Stimulated activated naive CD8-positive, alpha-beta T cell treated with anti-CD3 and anti-CD28 coated beads, Interleukin-15, Interleukin-2, amounts not matched to agents 100 U/mL and 50 U/mL, for 24 hours (primary cell): ENCODE results near the gene EPS8L3.
"Not testable (repeated sequence)": the region's sequence is repeated elsewhere in the genome, so short reads cannot be mapped to it uniquely, and the experiment has no call there.

Source experiments
- ATAC-seq: fragments of 150-1000 bp; cut with Tn5 transposase; one replicate; pipeline ENCODE4 v1.10.0; 2021
- DNase-seq: peaks from one replicate; pipeline ENCODE4 v3.0.0; 2021

The EPS8L3 gene

GRCh38 chr1:109733236-109733870 is 30.4 kb downstream of the EPS8L3 start:
- DNase-seq, result no peak
- ATAC-seq, result no peak

DNA sequence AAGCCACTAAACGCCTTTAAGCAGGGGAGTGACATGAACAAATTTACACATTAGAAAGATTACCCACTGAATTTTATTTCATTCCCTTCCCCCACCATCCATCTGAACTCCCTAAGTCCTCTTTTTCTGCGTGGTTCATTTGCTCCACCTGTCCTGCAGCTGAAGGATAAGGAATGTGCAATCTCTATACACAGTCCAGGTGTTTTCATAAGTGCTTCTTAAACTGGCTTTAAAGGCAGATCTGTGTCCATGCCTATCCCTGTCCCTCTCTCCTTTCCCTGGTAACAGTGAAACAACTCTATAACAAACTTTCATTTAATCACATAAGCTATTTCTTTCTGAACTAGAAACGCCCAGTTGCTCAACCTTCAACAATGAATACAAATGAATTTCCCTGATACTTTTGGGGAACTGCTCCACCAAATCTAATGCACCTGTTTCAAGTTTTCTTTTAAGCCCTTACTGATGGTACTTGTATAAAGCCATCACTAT is 31.3 kb downstream of the EPS8L3 start:
- ATAC-seq, result no peak
- DNase-seq, result no peak

- ATAC-seq (no peak), DNase-seq (no peak)
These were observed 33.1 kb downstream of the EPS8L3 start for GRCh38 chr1:109730666-109731065.

- ATAC-seq (no peak), DNase-seq (no peak)
These were observed 34.9 kb downstream of the EPS8L3 start for GRCh38 chr1:109728870-109729269.

- DNase-seq, result no peak
- ATAC-seq, result no peak
These were observed 36.9 kb downstream of the EPS8L3 start for GRCh38 chr1:109726728-109727373.

DNA sequence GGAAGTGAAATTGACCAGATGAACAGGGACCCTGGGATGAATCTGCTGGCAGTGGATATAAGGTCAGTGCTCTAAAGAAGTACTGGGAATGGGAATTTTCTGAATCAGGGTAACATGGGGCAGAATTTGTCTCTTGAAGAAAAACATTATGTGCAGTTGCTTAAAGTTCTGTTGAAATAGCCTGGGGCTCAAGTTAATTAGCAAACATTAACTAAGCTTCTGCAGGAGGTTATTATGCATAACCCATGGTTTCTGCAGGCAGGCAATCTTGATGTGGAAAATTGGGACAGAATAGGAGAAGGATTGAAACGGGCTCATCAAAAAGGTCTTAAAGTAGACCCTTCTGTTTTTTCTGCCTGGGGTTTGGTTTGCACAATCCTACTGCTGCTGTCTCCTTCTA is 37.7 kb downstream of the EPS8L3 start:
- DNase-seq (no peak), ATAC-seq (no peak)

GRCh38 chr1:109725510-109725909 is 38.2 kb downstream of the EPS8L3 start:
- ATAC-seq (no peak), DNase-seq (no peak)

DNA sequence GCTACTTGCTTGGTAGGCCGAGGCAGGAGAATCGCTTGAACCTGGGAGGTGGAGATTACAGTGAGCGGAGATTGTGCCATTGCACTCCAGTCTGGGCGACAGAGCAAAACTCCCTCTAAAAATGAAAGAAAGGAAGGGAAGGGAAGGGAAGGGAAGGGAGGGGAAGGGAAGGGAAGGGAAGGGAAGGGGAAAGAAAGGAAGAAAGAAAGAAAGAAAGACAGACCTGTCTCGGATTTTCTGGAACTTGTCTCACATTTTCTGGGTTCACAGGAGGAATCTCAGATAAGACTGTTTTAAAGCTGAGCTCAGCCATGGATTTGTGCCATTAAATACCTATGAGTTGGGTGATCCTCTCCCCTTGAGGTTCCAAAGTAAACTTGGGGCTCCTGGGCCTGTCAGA is 38.8 kb downstream of the EPS8L3 start:
- ATAC-seq, result no peak

DNA sequence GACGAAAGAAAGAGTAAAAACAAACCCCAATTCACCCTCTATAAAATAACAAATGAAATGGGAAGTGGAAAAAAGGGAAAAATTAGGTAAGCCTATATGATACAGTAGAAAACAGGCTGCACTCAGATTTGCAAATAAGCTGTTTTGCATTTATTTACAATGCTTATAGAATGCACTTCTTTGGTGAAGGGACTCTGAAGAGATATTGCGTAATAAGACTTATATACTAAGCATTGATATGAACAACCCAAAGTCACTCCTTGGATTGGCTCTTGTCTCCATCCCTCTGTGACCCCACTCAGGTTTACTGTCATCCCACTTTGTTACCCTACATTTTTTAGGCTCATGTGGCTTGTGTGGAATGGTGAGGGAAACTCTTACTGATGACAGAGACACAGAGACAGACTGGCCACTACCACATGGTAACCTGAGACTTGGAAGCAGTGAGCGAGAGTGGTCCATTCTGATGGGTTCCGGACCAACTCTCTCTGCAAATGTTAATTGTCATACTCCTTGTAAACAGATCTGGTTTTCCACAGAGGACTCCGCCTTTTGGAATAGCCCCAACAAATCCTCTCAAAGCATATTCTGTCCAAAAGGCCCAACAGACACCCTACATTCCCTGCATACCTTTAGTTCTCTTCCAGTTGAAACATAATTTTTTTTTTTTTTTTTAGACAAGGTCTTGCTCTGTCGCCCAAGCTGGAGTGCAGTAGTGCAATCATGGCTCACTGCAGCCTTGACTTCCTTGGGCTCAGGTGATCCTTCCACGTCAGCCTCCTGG is 40.6 kb downstream of the EPS8L3 start:
- DNase-seq, result no peak
- ATAC-seq, result no peak

More for the DNA sequence above, 38.8 kb downstream of the EPS8L3 start:
- no peak for DNase-seq

DNA sequence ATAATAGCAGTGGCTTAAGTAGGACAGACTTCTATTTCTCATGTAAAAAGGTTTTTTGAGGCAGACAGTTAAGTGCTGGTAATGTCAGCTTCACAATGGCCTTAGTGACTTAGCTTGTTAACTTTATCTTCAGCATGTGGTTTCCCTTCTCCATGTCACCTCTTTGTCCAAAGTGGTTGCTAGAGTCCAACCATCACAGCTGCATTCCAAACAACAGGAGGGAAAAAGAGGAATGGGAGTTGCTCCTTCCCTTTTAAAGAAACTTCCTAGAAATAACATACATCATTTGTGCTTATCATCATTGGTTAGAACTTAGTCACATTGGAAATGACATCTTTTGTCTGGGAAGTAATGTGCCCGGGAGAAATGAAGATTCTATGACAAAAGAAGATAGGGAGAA is 41.8 kb downstream of the EPS8L3 start:
- ATAC-seq, result no peak
- DNase-seq, result no peak

DNA sequence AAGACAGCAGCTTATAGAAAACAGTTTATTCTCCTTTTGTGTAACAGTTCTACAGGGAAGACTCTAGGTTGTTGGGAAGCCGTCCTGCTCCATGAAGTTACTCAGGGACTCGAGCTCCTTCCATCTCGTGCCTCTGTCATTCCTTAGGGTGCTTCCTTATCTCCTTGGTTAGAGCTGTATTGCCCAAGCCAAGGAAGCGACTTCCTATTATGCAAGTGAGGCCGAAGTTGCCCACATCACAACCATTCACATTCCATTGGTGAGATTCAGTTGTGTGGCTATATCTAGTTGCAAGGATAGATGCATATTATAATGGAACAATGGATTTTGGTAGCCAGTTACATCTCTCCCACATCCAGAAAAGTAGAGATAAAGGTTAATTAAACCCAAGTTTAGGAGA is 42.7 kb downstream of the EPS8L3 start:
- ATAC-seq (no peak), DNase-seq (no peak)

DNA sequence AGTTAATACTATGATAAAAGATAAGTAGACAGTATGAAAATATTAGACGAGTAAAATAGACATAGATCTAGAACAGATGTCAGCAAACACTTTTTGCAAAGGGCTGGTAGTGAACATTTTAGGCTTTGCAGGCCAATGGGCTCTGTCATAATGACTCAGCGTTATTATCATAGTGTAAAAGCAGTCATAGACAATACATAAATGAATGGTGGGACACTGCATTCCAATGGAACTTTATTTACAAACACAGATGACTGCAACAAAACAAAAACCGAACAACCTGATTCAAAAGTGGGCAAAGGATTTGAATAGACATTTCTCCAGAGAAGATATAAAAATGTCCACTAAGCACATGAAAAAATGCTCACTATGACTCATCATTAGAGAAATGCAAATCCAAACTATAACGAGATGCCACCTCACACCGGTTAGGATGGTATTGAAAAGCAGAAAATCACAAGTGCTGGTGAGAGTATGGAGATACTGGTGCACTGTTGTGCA is 44.3 kb downstream of the EPS8L3 start:
- ATAC-seq (no peak), DNase-seq (no peak)

DNA sequence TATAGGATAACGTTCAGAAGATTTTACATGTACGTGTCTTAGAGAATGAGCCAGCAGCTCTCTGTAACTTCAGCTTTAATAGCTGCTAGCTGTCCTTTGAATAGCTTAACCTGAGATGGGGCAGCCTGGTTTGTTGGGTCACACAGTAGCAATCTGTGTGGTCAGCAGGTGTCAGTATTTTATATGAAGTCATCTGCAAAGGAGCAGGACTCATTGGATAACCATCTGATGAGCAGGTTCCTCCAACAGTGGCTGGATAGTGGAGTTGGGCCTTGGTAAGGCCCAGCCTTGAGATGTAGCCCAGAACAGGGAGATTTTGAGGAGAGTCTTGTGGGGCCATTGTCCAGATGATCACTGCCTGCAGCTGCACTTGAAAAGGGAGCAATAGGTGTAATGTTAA is 45.2 kb downstream of the EPS8L3 start:
- no peak for DNase-seq
- ATAC-seq, result no peak

DNA sequence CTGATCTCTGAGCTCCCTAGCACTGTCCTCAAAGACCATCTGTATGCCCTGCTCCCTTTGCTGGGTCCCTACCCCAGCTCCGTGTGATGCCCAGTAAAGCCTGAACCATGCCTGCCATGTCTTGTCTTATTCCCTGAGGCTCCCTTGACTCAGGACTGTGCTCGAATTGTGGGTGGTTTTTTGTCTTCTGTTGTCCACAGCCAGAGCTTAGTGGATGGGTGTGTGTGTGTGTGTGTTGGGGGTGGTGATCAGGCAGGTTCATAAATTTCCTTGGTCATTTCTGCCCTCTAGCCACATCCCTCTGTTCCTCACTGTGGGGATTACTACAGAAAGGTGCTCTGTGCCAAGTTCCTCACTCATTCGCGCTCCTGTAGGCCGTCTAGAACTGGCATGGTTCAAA is 46.0 kb downstream of the EPS8L3 start:
- DNase-seq (no peak), ATAC-seq (no peak)

GRCh38 chr1:109716570-109717090 is 47.1 kb downstream of the EPS8L3 start:
- ATAC-seq, result no peak

DNA sequence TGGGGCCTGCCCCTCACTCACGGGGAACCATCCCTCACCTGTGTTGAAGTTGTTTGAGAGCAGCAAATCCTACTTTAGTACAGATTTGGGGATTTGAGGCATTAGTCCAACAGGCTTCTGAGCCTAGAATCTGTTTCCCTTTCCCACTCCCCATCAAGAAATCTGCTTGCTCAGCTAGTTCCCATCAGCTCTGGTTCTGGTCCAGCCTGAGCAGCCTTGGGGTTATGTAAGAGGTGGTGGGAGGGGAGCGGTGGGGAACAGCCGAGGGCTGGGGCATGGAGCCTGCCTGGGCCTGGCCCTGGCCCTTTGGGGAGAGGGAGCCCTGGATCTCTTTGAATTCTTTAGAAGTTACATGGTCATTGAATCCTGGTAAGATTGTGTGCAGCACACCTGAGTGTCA is 47.6 kb downstream of the EPS8L3 start:
- ATAC-seq (no peak), DNase-seq (no peak)

More at GRCh38 chr1:109716570-109717090, 47.1 kb downstream of the EPS8L3 start:
- DNase-seq, result no peak

DNA sequence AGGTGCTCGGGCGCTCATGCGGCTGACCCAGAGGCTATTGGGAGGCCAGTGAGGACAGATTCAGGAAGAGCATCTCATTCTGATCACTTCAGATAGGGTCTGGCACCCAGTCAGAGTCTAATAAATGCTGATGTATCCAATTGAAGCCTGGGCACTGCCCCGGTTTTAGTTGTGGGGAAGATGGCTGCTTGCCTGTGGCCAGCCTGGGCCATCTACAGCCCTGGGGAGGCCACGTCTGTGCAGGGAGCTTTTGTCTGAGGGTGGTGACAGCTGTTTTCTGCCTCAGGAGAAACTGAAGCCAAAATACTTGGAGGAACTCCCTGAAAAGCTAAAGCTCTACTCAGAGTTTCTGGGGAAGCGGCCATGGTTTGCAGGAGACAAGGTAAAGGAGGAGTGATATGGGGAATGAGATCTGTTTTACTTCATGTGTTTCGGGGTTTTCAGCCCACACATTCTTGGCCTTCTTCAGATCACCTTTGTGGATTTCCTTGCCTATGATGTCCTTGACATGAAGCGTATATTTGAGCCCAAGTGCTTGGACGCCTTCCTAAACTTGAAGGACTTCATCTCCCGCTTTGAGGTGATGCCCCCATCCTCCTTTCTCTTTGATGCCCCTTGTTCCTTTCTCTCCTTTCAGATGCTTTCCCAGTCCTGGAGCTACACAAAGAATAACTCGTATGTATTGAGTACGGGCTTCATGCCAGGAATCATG is 48.9 kb downstream of the EPS8L3 start:
- ATAC-seq (no peak), DNase-seq (no peak)

GRCh38 chr1:109713636-109714035 is 50.1 kb downstream of the EPS8L3 start:
- no peak for ATAC-seq

GRCh38 chr1:109712321-109712864 is 51.3 kb downstream of the EPS8L3 start:
- peak; percentile 14 for ATAC-seq
- DNase-seq, result no peak

More at GRCh38 chr1:109713636-109714035, 50.1 kb downstream of the EPS8L3 start:
- DNase-seq, result no peak

- not testable (repeated sequence) for DNase-seq
- peak; percentile 40 for ATAC-seq
These were observed 52.0 kb downstream of the EPS8L3 start, which contains the start of gene GSTM5 for GRCh38 chr1:109711593-109712320. Gene GSTM5 (plus strand): TSS chr1:109712251. CDS start chr1:109712313, 62 bp downstream.

- DNase-seq, ATAC-seq: not testable (repeated sequence)
These were observed 53.9 kb downstream of the EPS8L3 start for GRCh38 chr1:109709822-109710221.
